Mesenchymal stem cell (in vitro differentiated cells and primary cell): ENCODE measurements around the gene ADH1C. TPM values are rescaled to one million over a fixed set of nuclear protein-coding genes. Genes with fewer than 3 reads are reported as not detected.

Source experiments
- DNase-seq: peaks from one replicate; pipeline ENCODE4 v3.0.0-alpha.2; 2013
- H2AFZ ChIP-seq: one replicate; pipeline ENCODE4 v1.6.1; 2013; ENCODE audit warnings: low read depth, mild to moderate bottlenecking, control low read depth, inconsistent platforms, low read length, moderate library complexity
- H2AK5ac ChIP-seq: 2 replicates; pipeline ENCODE4 v1.6.1; 2013; ENCODE audit warnings: low read length, moderate library complexity, mild to moderate bottlenecking, inconsistent platforms; ENCODE audit not compliant: severe bottlenecking
- H2BK120ac ChIP-seq: one replicate; pipeline ENCODE4 v1.6.1; 2013; ENCODE audit warnings: low read depth, mild to moderate bottlenecking, inconsistent platforms, low read length, moderate library complexity
- H2BK12ac ChIP-seq, 2 experiments: one replicate each; pipeline ENCODE4 v1.6.1; 2013; ENCODE audit warnings: inconsistent platforms in 2 of 2, low read length in 2 of 2, mild to moderate bottlenecking in 2 of 2, moderate library complexity in 2 of 2, control low read depth in 1 of 2
- H2BK15ac ChIP-seq: one replicate; pipeline ENCODE4 v1.6.1; 2013; ENCODE audit warnings: mild to moderate bottlenecking, low read depth, inconsistent platforms; ENCODE audit not compliant: poor library complexity, severe bottlenecking
- H2BK5ac ChIP-seq: 2 replicates; pipeline ENCODE4 v1.6.1; 2013; ENCODE audit warnings: low read depth, mild to moderate bottlenecking, low read length, control low read depth, inconsistent platforms; ENCODE audit not compliant: poor library complexity, severe bottlenecking
- H3K14ac ChIP-seq, 2 experiments: one replicate each; pipeline ENCODE4 v1.6.1; 2013; ENCODE audit warnings: inconsistent platforms in 2 of 2, low read length in 2 of 2, control low read depth in 1 of 2, mild to moderate bottlenecking in 1 of 2, moderate library complexity in 1 of 2
- H3K18ac ChIP-seq, 2 experiments: one replicate each; pipeline ENCODE4 v1.6.1; 2013; ENCODE audit warnings: inconsistent platforms in 2 of 2, low read length in 2 of 2, control low read depth in 1 of 2, low read depth in 1 of 2, mild to moderate bottlenecking in 1 of 2
- H3K23ac ChIP-seq, 2 experiments: one replicate each; pipeline ENCODE4 v1.6.1; 2013; ENCODE audit warnings: inconsistent platforms in 2 of 2, low read length in 2 of 2, mild to moderate bottlenecking in 2 of 2, moderate library complexity in 2 of 2, control low read depth in 1 of 2
- H3K27ac ChIP-seq: 2 replicates; pipeline ENCODE4 v1.5.1; 2013; ENCODE audit warnings: mild to moderate bottlenecking, moderate library complexity, low read length, control low read depth, inconsistent platforms; ENCODE audit not compliant: poor library complexity, severe bottlenecking
- H3K27me3 ChIP-seq, 2 experiments: 2 replicates each; pipeline versions ENCODE4 v1.6.1 to v1.7.0; 2013; ENCODE audit warnings: low read length in 2 of 2, mild to moderate bottlenecking in 2 of 2, moderate library complexity in 2 of 2, control low read depth in 1 of 2, inconsistent platforms in 1 of 2; ENCODE audit not compliant: control insufficient read depth in 1 of 2, insufficient read depth in 1 of 2
- H3K36me3 ChIP-seq, 2 experiments: 2 replicates each; pipeline versions ENCODE4 v1.6.1 to v1.7.0; 2013; ENCODE audit warnings: low read length in 2 of 2, control low read depth in 1 of 2, inconsistent platforms in 1 of 2, low read depth in 1 of 2, mild to moderate bottlenecking in 1 of 2; ENCODE audit not compliant: insufficient read depth in 2 of 2, control insufficient read depth in 1 of 2
- H3K4ac ChIP-seq, 2 experiments: one replicate each; pipeline ENCODE4 v1.6.1; 2013; ENCODE audit warnings: inconsistent platforms in 2 of 2, low read length in 2 of 2, mild to moderate bottlenecking in 2 of 2, moderate library complexity in 2 of 2, control low read depth in 1 of 2, low read depth in 1 of 2
- H3K4me1 ChIP-seq: 2 replicates; pipeline ENCODE4 v1.6.1; 2013; ENCODE audit warnings: low read depth, low read length, control low read depth; ENCODE audit not compliant: control insufficient read depth, insufficient read depth
- H3K4me2 ChIP-seq: 2 replicates; pipeline ENCODE4 v1.6.1; 2013; ENCODE audit warnings: low read length, mild to moderate bottlenecking, inconsistent platforms; ENCODE audit not compliant: poor library complexity, severe bottlenecking
- H3K4me3 ChIP-seq, 2 experiments: 2 replicates each; pipeline versions ENCODE4 v1.5.1 to v1.7.0; 2013; ENCODE audit warnings: low read length in 2 of 2, mild to moderate bottlenecking in 2 of 2, control low read depth in 1 of 2, low read depth in 1 of 2; ENCODE audit not compliant: insufficient read depth in 1 of 2
- H3K79me1 ChIP-seq: replicated peaks from 2 replicates; pipeline ENCODE4 v1.6.1; 2013; ENCODE audit warnings: mild to moderate bottlenecking, control low read depth, low read length, inconsistent platforms; ENCODE audit not compliant: poor library complexity, severe bottlenecking
- H3K9ac ChIP-seq: 2 replicates; pipeline ENCODE4 v1.7.0; 2013; ENCODE audit warnings: mild to moderate bottlenecking, low read length, moderate library complexity
- H3K9me3 ChIP-seq: 2 replicates; pipeline ENCODE4 v1.7.0; 2013; ENCODE audit warnings: mild to moderate bottlenecking, low read length; ENCODE audit not compliant: control insufficient read depth
- H4K8ac ChIP-seq: one replicate; pipeline ENCODE4 v1.6.1; 2013; ENCODE audit warnings: inconsistent platforms, mild to moderate bottlenecking, low read length, moderate library complexity
- H4K91ac ChIP-seq: one replicate; pipeline ENCODE4 v1.6.1; 2013; ENCODE audit warnings: mild to moderate bottlenecking, low read length, inconsistent platforms
- WGBS: methylation state at CpG from one replicate; pipeline ENCODE4 v1.1.7; 2013; ENCODE audit warnings: mixed read lengths; 5-methylcytosine and 5-hydroxymethylcytosine counted together
- polyA plus RNA-seq, 2 experiments: library from polyadenylated mRNA; stranded (reverse); fragments of 200-250 nt; gene quantifications; one replicate each; pipeline ENCODE4 v1.2.3, GENCODE V29; 2013

Gene ADH1C
- polyA plus RNA-seq (2013, experiment 1 of 2): not detected
- not detected for polyA plus RNA-seq (2013, experiment 2 of 2)

DNA sequence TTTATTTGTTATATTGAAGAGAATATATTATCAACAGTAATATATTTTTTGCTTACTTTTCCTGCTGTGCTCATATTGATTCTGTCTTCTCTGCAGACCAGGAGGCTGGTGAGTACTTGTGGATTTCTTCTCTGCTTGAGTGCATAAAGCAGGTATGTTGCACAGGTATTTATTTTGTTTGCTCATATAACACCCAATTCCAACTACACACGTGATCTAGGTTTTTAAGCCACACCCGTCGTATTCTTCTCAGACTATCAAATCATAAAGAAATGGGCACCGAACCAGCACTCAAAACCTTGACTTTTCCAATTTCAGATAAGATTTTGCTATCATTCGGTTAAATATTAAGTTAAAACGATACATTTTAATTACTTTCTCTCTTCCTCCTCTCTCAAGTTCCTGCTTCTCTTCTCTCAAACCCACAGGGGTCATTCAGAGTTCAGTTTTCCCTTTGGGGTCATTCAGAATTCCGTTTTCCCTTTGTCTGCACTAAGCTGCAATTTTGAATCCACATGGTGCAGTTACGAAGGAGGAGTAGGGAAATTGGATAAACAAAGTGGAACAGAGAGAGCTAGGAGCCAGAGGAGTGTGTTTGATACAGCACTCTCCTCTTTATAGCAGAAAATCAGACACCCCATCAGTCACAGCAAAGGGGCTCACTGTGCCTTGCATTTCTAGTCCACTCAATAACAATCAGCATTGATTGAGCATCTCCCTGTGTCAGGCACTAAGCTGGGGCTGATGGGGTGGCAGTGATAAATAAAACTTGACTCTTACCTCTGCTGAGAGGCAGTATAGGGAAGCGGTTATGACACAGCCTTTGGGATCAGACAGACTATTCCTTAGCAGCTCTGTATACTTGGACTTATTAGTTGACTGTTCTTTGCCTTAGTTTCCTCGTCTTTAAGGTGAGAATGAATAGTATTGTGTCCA lies at the start of gene ADH1C:
Gene ADH1C (minus strand): TSS at position 145 of the 936 bp plus-strand sequence. CDS start 71 bp downstream, at position 74.
- Histone ChIP-seq H4K91ac (no peak within 1 kb of the TSS), H3K4me1 (no peaks in the 10 kb centered on the region), H3K27me3 (no peaks in the 10 kb centered on the region), H3K4me2 (no peak within 1 kb of the TSS), H3K4ac (no peak within 1 kb of the TSS), H3K9me3 (peaks cover 4% of the 10 kb centered on the region), H2BK15ac (no peak within 1 kb of the TSS), H3K23ac (no peak within 1 kb of the TSS), H4K8ac (no peak within 1 kb of the TSS), H3K4me3 (peak within 1 kb of the TSS in 1 of 2 experiments; percentile 64), H2BK5ac (no peak within 1 kb of the TSS), H3K79me1 (no peaks in the 10 kb centered on the region), H2BK120ac (no peak within 1 kb of the TSS), H3K14ac (no peak within 1 kb of the TSS), H2AFZ (no peak within 1 kb of the TSS), H2BK12ac (no peak within 1 kb of the TSS), H2AK5ac (no peak within 1 kb of the TSS), H3K36me3 (no peaks in the 10 kb centered on the region), H3K9ac (peak within 1 kb of the TSS; percentile 70), H3K27ac (no peak within 1 kb of the TSS), H3K18ac (no peak within 1 kb of the TSS)
- 81% methylated on average over 9 of the region's 10 CpGs for WGBS
- DNase-seq: no peak

DNA sequence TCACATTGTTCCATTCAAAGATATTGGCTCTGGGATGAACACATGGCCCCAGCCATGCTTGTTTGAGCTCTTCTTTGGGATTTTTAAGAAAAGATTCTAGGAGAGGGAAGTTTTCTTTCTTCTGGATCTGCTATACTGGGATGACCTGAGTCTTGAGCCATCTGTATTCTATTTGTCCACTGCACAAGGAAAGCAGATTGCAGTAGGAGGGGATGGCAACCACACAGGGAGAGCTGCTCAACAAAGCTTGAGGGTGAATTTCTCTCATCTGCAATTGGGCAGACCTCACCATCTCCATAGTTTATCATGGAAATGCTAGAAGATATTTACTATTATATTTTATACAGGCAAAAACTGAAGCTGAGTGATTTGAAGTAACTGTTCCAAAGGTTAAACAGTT lies 48.3 kb upstream of the ADH1C start:
- H3K4me1 ChIP-seq: peaks cover 4% of the 10 kb centered on the region
- no peak overlapping the region for H3K4ac ChIP-seq
- no peak overlapping the region for H3K4me3 ChIP-seq
- no peak overlapping the region for H2BK5ac ChIP-seq
- H2AK5ac ChIP-seq: no peak overlapping the region
- H3K27me3 ChIP-seq: no peaks in the 10 kb centered on the region
- H3K27ac ChIP-seq: no peak overlapping the region
- no peak for DNase-seq
- no peaks in the 10 kb centered on the region for H3K9me3 ChIP-seq
- no peak overlapping the region for H3K14ac ChIP-seq
- no peak overlapping the region for H3K9ac ChIP-seq
- no peak overlapping the region for H2BK12ac ChIP-seq
- H3K4me2 ChIP-seq: no peak overlapping the region
- H2BK15ac ChIP-seq: no peak overlapping the region
- no peak overlapping the region for H4K91ac ChIP-seq
- no peak overlapping the region for H2BK120ac ChIP-seq
- H3K18ac ChIP-seq: no peak overlapping the region
- H3K23ac ChIP-seq: no peak overlapping the region
- H3K36me3 ChIP-seq: no peaks in the 10 kb centered on the region
- no peak overlapping the region for H2AFZ ChIP-seq
- H3K79me1 ChIP-seq: no peaks in the 10 kb centered on the region
- no peak overlapping the region for H4K8ac ChIP-seq

DNA sequence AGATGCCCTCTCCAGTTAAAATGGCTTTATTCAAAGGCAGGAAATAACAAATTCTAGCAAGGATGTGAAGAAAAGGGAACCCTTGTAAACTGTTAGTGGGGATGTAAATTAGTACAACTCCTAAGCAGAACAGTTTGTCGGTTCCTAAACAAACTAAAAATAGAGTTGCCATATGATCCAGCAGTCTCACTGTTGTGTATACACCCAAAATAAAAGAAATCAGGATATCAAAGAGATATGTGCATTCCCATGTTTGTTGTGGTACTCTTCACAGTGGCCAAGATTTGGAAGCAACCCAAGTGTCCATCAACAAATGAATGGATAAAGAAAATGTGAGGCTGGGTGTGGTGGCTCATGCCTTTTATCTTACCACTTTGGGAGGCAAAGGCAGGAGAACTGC lies 46.5 kb upstream of the ADH1C start:
- H2AK5ac ChIP-seq: no peak overlapping the region
- no peak overlapping the region for H3K27ac ChIP-seq
- H3K79me1 ChIP-seq: no peaks in the 10 kb centered on the region
- no peaks in the 10 kb centered on the region for H3K9me3 ChIP-seq
- no peak for DNase-seq
- H2BK15ac ChIP-seq: no peak overlapping the region
- H3K4ac ChIP-seq: no peak overlapping the region
- no CpG with 5 or more reads among the region's 1 CpG for WGBS
- H2BK120ac ChIP-seq: no peak overlapping the region
- H3K18ac ChIP-seq: no peak overlapping the region
- no peak overlapping the region for H3K23ac ChIP-seq
- H2BK12ac ChIP-seq: no peak overlapping the region
- no peak overlapping the region for H3K9ac ChIP-seq
- no peaks in the 10 kb centered on the region for H3K27me3 ChIP-seq
- H4K8ac ChIP-seq: no peak overlapping the region
- H3K4me3 ChIP-seq: no peak overlapping the region
- no peak overlapping the region for H2BK5ac ChIP-seq
- H3K36me3 ChIP-seq: no peaks in the 10 kb centered on the region
- H3K14ac ChIP-seq: no peak overlapping the region
- no peak overlapping the region for H4K91ac ChIP-seq
- peaks cover 4% of the 10 kb centered on the region for H3K4me1 ChIP-seq
- no peak overlapping the region for H2AFZ ChIP-seq
- no peak overlapping the region for H3K4me2 ChIP-seq

DNA sequence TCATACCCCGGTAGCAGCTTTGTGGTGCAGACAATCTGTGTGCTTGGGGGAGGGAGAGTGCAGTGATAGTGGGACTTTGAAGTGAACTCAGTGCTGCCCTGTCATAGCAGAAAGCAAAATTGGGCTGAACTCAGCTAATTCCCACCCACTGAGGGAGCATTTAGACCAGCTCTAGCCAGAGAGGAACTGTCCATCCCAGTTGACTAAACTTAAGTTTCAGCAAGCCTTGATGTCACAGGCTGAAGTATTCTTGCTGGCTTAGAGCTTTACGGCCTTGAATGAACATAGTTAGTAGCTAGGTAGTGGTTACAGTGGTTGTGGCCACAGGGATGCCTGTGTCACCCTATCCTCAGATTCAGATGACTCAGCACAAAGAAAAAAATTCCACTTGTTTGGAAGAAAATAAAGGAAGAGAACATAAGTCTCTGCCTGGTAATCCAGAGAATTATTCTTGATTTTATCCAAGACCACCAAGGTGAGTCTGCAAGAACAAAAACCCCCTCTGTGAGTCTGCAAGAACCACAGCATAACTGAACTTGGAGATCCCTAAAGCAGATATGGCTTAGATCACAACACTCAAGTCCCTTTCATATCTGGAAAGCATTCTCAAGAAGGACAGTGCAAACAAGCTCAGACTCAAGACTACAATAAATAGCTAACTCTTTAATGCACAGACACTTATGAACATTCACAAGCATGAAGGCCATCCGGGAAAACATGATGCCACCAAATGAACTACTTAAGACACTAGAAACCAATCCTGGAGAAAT lies 43.2 kb upstream of the ADH1C start:
- H2AFZ ChIP-seq: no peak overlapping the region
- peak overlapping the region; percentile 15 for H3K27ac ChIP-seq
- no peak overlapping the region for H2BK15ac ChIP-seq
- peaks cover 1% of the 10 kb centered on the region for H3K4me1 ChIP-seq
- H3K4me2 ChIP-seq: no peak overlapping the region
- no peak overlapping the region for H2BK12ac ChIP-seq
- 92% methylated on average over 3 of the region's 3 CpGs for whole genome bisulfite sequencing
- H3K4ac ChIP-seq: no peak overlapping the region
- peak overlapping the region in 1 of 2 experiments; percentile 7 for H3K14ac ChIP-seq
- H3K9ac ChIP-seq: peak overlapping the region; percentile 76
- DNase-seq: peak; percentile 2
- H3K4me3 ChIP-seq: peak overlapping the region in 1 of 2 experiments; percentile 21
- H3K9me3 ChIP-seq: peaks cover 9% of the 10 kb centered on the region
- no peaks in the 10 kb centered on the region for H3K36me3 ChIP-seq
- H2BK120ac ChIP-seq: no peak overlapping the region
- no peak overlapping the region for H2BK5ac ChIP-seq
- no peak overlapping the region for H3K23ac ChIP-seq
- H2AK5ac ChIP-seq: no peak overlapping the region
- H3K18ac ChIP-seq: no peak overlapping the region
- no peaks in the 10 kb centered on the region for H3K79me1 ChIP-seq
- H3K27me3 ChIP-seq: no peaks in the 10 kb centered on the region
- H4K91ac ChIP-seq: no peak overlapping the region
- H4K8ac ChIP-seq: no peak overlapping the region
